H9 (cell line): Measurements from ENCODE around the gene GUF1. TPM values are rescaled to one million over a fixed set of nuclear protein-coding genes. Genes with fewer than 3 reads are reported as not detected.

Experiments
- DNase-seq: peaks from one replicate; pipeline ENCODE4 v3.0.0-alpha.2; 2017
- H2AFZ ChIP-seq: one replicate; pipeline ENCODE4 v1.6.1; 2013; ENCODE audit warnings: mild to moderate bottlenecking, low read length, control low read depth, moderate library complexity
- H2AK5ac ChIP-seq: 2 replicates; pipeline ENCODE4 v1.6.1; 2013; ENCODE audit warnings: low read length, control low read depth, mixed read lengths; ENCODE audit not compliant: insufficient read length
- H2BK120ac ChIP-seq: one replicate; pipeline ENCODE4 v1.6.1; 2013; ENCODE audit warnings: low read depth, mild to moderate bottlenecking, low read length, control low read depth, inconsistent platforms; ENCODE audit not compliant: poor library complexity, severe bottlenecking
- H2BK12ac ChIP-seq: 2 replicates; pipeline ENCODE4 v1.6.1; 2013; ENCODE audit warnings: low read length, control low read depth, mixed read lengths, low read depth; ENCODE audit not compliant: insufficient read length
- H2BK15ac ChIP-seq: 2 replicates; pipeline ENCODE4 v1.6.1; 2013; ENCODE audit warnings: low read depth, low read length, control low read depth
- H2BK20ac ChIP-seq: one replicate; pipeline ENCODE4 v1.6.1; 2013; ENCODE audit warnings: low read depth, mild to moderate bottlenecking, low read length, control low read depth, inconsistent platforms; ENCODE audit not compliant: poor library complexity, severe bottlenecking
- H2BK5ac ChIP-seq: 2 replicates; pipeline ENCODE4 v1.6.1; 2013; ENCODE audit warnings: low read length, control low read depth, mixed read lengths; ENCODE audit not compliant: insufficient read length
- H3K14ac ChIP-seq: 2 replicates; pipeline ENCODE4 v1.6.1; 2013; ENCODE audit warnings: low read length, control low read depth; ENCODE audit not compliant: insufficient read depth
- H3K18ac ChIP-seq: 2 replicates; pipeline ENCODE4 v1.6.1; 2013; ENCODE audit warnings: low read depth, mild to moderate bottlenecking, mixed read lengths, low read length, control low read depth; ENCODE audit not compliant: insufficient read length
- H3K23ac ChIP-seq: 2 replicates; pipeline ENCODE4 v1.6.1; 2013; ENCODE audit warnings: low read length, control low read depth, mixed read lengths, low read depth; ENCODE audit not compliant: insufficient read length
- H3K23me2 ChIP-seq: 2 replicates; pipeline ENCODE4 v1.6.1; 2013; ENCODE audit warnings: low read depth, mild to moderate bottlenecking, mixed read lengths, low read length, control low read depth; ENCODE audit not compliant: insufficient read length, poor library complexity, severe bottlenecking
- H3K27ac ChIP-seq: 2 replicates; pipeline ENCODE4 v1.5.1; 2013; ENCODE audit warnings: low read length, control low read depth, mixed read lengths, low read depth; ENCODE audit not compliant: insufficient read length
- H3K27me3 ChIP-seq: 2 replicates; pipeline ENCODE4 v1.6.1; 2013; ENCODE audit warnings: low read length, control low read depth, inconsistent platforms; ENCODE audit not compliant: insufficient read depth
- H3K4ac ChIP-seq: 2 replicates; pipeline ENCODE4 v1.6.1; 2013; ENCODE audit warnings: low read depth, mild to moderate bottlenecking, control low read depth, inconsistent platforms, low read length, moderate library complexity
- H3K4me1 ChIP-seq: 2 replicates; pipeline ENCODE4 v1.6.1; 2013; ENCODE audit warnings: low read length, control low read depth, inconsistent platforms; ENCODE audit not compliant: insufficient read depth
- H3K4me2 ChIP-seq: 2 replicates; pipeline ENCODE4 v1.6.1; 2013; ENCODE audit warnings: low read length, control low read depth, mixed read lengths; ENCODE audit not compliant: insufficient read length, insufficient read depth
- H3K56ac ChIP-seq: 2 replicates; pipeline ENCODE4 v1.6.1; 2013; ENCODE audit warnings: low read depth, mild to moderate bottlenecking, mixed read lengths, low read length, control low read depth; ENCODE audit not compliant: insufficient read length
- H3K79me1 ChIP-seq: 2 replicates; pipeline ENCODE4 v1.6.1; 2013; ENCODE audit warnings: low read depth, mild to moderate bottlenecking, moderate library complexity, low read length, control low read depth, inconsistent platforms; ENCODE audit not compliant: insufficient read depth, poor library complexity, severe bottlenecking
- H3K79me2 ChIP-seq: 2 replicates; pipeline ENCODE4 v1.6.1; 2013; ENCODE audit warnings: low read length, control low read depth, inconsistent platforms; ENCODE audit not compliant: insufficient read depth
- H3K9ac ChIP-seq: 2 replicates; pipeline ENCODE4 v1.6.1; 2013; ENCODE audit warnings: low read length, control low read depth, mixed read lengths; ENCODE audit not compliant: insufficient read length; ENCODE audit errors: extremely low read depth
- H3K9me3 ChIP-seq: one replicate; pipeline ENCODE4 v1.6.1; 2013; ENCODE audit warnings: low read depth, low read length, inconsistent platforms; ENCODE audit not compliant: control insufficient read depth
- H3T11ph ChIP-seq: one replicate; pipeline ENCODE4 v1.6.1; 2013; ENCODE audit warnings: mild to moderate bottlenecking, low read length, control low read depth, inconsistent platforms
- H4K20me1 ChIP-seq: one replicate; pipeline ENCODE4 v1.6.1; 2013; ENCODE audit not compliant: control insufficient read depth, insufficient read length, insufficient read depth
- H4K5ac ChIP-seq: 2 replicates; pipeline ENCODE4 v1.6.1; 2013; ENCODE audit warnings: low read depth, mild to moderate bottlenecking, mixed read lengths, low read length, control low read depth; ENCODE audit not compliant: insufficient read length
- H4K8ac ChIP-seq: replicated peaks from 2 replicates; pipeline ENCODE4 v1.6.1; 2013; ENCODE audit warnings: low read length, control low read depth, mixed read lengths, low read depth; ENCODE audit not compliant: insufficient read length
- H4K91ac ChIP-seq: 2 replicates; pipeline ENCODE4 v1.6.1; 2013; ENCODE audit warnings: low read depth, mild to moderate bottlenecking, moderate library complexity, mixed read lengths, low read length, control low read depth; ENCODE audit not compliant: insufficient read length
- H3K27ac Mint-ChIP-seq, 3 experiments: 2 replicates in 2 of 3; 3 replicates in 1 of 3; pipeline ENCODE4 v1.8.0; 2020 to 2021; ENCODE audit warnings: mixed read lengths in 3 of 3, mild to moderate bottlenecking in 1 of 3, moderate library complexity in 1 of 3
- H3K27me3 Mint-ChIP-seq: 2 replicates; pipeline ENCODE4 v1.8.0; 2021; ENCODE audit warnings: low read depth, mild to moderate bottlenecking, moderate library complexity, mixed read lengths
- H3K36me3 Mint-ChIP-seq, 3 experiments: 2 replicates in 2 of 3; 3 replicates in 1 of 3; pipeline ENCODE4 v1.8.0; 2020 to 2021; ENCODE audit warnings: low read depth in 3 of 3, mixed read lengths in 3 of 3; ENCODE audit not compliant: insufficient read depth in 1 of 3
- H3K4me1 Mint-ChIP-seq, 2 experiments: 2 replicates each; pipeline ENCODE4 v1.8.0; 2020; ENCODE audit warnings: mixed read lengths in 2 of 2
- H3K4me3 Mint-ChIP-seq, 2 experiments: 2 replicates in 1 of 2; 3 replicates in 1 of 2; pipeline ENCODE4 v1.8.0; 2020 to 2021; ENCODE audit warnings: mild to moderate bottlenecking in 2 of 2, mixed read lengths in 2 of 2, moderate library complexity in 1 of 2
- H3K9me3 Mint-ChIP-seq, 2 experiments: 2 replicates in 1 of 2; 3 replicates in 1 of 2; pipeline ENCODE4 v1.8.0; 2020; ENCODE audit warnings: mild to moderate bottlenecking in 2 of 2, mixed read lengths in 2 of 2, moderate library complexity in 1 of 2
- WGBS: extraction: QIAGEN DNeasy Blood & Tissue Kit; methylation state at CpG from one replicate; pipeline ENCODE4 v1.1.7; 2013; ENCODE audit warnings: missing lambda C conversion rate, low lambda C conversion rate, mixed read lengths; ENCODE audit not compliant: insufficient read length; ENCODE audit errors: extremely low coverage; 5-methylcytosine and 5-hydroxymethylcytosine counted together
- total RNA-seq: library from RNA; stranded (reverse); gene quantifications from 2 replicates; pipeline ENCODE4 v1.2.1, GENCODE V29; 2021
- TF ChIP-seq, protein P1 (sequence below): fragments of 200-600 bp; sonication (generic); conservative IDR thresholded peaks from 3 replicates; pipeline ENCODE4 v1.8.0; 2021; ENCODE audit warnings: antibody characterized with exemption, mild to moderate bottlenecking

GUF1 gene
- total RNA-seq, 1 experiment from 2014 or later, result 38.6 TPM

DNA sequence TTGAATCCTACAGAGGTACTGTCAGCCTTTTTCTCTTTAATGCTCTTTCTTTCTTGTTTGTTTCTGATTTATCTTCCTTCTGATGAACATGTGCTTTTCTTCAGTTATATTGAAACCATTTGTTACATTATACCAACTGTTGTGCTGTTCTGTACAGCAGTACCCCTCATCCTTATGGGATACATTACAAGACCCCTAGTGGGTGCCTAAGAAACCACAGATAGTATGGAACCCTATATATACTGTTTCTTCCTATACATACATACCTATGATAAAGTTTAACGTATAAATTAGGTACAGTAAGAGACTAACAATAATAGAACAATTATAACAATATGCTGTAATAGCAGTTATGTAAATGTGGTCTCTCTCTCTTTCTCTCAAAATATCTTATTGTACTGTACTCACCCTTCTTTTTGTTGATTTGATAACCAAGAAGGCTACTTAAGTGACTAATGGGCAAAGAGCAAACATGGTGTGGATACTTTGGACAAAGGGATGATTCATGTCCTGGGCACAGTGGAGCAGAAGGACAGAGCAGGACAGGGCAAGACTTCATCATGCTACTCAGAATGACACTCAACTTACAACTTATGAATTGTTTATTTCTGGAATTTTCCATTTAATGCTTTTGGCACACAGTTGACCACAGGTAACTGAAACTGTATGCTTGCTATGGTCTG, 16.1 kb upstream of the GUF1 start:
- Histone ChIP-seq H4K91ac (no peak overlapping the region), H2AFZ (no peak overlapping the region), H3K27me3 (no peaks in the 10 kb centered on the region), H2BK5ac (no peak overlapping the region), H3K79me2 (no peaks in the 10 kb centered on the region), H3K4me1 (no peaks in the 10 kb centered on the region), H3K23me2 (no peaks in the 10 kb centered on the region), H4K5ac (no peak overlapping the region), H3K56ac (no peak overlapping the region), H2BK12ac (no peak overlapping the region), H2BK15ac (no peak overlapping the region), H3K79me1 (no peaks in the 10 kb centered on the region), H2BK20ac (no peak overlapping the region), H3K23ac (no peak overlapping the region), H2BK120ac (no peak overlapping the region), H3K4me2 (no peak overlapping the region), H4K8ac (no peak overlapping the region), H2AK5ac (no peak overlapping the region), H3K14ac (no peak overlapping the region), H3K9ac (no peak overlapping the region), H3K4ac (no peak overlapping the region), H4K20me1 (no peaks in the 10 kb centered on the region), H3T11ph (no peak overlapping the region), H3K9me3 (no peaks in the 10 kb centered on the region), H3K27ac (no peak overlapping the region), H3K18ac (no peak overlapping the region)
- DNase-seq, result no peak
- Mint-ChIP-seq H3K4me3 (no peak overlapping the region), H3K27ac (no peak overlapping the region), H3K9me3 (no peaks in the 10 kb centered on the region), H3K36me3 (no peaks in the 10 kb centered on the region), H3K4me1 (peaks cover 2 to 3% of the 10 kb centered on the region in 2 experiments; a peak in 1 of 4 replicates), H3K27me3 (no peaks in the 10 kb centered on the region)
- TF ChIP-seq, protein P1, sequence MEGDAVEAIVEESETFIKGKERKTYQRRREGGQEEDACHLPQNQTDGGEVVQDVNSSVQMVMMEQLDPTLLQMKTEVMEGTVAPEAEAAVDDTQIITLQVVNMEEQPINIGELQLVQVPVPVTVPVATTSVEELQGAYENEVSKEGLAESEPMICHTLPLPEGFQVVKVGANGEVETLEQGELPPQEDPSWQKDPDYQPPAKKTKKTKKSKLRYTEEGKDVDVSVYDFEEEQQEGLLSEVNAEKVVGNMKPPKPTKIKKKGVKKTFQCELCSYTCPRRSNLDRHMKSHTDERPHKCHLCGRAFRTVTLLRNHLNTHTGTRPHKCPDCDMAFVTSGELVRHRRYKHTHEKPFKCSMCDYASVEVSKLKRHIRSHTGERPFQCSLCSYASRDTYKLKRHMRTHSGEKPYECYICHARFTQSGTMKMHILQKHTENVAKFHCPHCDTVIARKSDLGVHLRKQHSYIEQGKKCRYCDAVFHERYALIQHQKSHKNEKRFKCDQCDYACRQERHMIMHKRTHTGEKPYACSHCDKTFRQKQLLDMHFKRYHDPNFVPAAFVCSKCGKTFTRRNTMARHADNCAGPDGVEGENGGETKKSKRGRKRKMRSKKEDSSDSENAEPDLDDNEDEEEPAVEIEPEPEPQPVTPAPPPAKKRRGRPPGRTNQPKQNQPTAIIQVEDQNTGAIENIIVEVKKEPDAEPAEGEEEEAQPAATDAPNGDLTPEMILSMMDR, result no peak; the same call in 2 of the 3 replicates
- WGBS, result no CpG with 5 or more reads among the region's 1 CpG
